Fibroblast of gingiva (primary cell): ENCODE data around the gene AHSG.
"Not testable (repeated sequence)": the region's sequence is repeated elsewhere in the genome, so short reads cannot be mapped to it uniquely, and the experiment has no call there.

Source experiments
- DNase-seq: peaks from one replicate; pipeline ENCODE4 v3.0.0-alpha.2; 2011; ENCODE audit warnings: low read depth

The AHSG gene

DNA sequence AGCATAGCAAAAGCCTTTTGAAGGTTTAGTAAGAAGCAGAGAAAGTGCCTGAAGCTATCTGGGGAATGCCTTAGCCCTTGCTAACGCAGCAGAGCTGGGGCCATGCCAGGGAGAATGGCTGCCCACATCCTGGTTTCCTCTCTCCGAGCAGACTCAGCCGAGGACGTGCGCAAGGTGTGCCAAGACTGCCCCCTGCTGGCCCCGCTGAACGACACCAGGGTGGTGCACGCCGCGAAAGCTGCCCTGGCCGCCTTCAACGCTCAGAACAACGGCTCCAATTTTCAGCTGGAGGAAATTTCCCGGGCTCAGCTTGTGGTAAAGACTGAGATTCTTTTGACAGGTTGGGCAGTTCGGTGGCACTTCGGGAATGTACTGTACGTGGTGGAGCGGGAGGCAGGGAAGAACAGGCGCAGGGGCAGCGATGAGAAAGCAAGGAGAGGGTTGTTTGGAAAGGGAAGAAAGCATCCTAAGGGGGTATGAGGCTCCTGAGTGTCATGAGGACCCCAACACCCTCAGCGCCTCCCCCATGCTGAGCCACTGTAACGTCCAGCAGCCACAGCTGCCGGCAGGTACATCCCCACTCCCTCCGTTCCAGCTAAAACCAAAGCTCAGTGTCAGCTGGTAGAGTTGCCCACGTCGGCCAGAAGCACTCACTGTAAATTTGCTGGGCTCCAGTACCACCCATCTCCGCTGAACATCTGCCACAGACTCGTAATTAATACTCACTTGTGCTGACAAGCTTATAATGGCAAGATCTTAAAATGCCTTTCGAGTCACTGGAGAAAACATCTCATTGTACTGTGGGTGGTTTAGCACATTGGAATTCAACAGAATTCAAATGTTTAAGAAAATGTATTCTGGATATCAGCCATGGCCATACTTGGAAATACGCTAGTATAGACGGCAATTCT is 4.4 kb downstream of the AHSG start:
- peak; percentile 96 for DNase-seq

GRCh38 chr3:186618318-186618938 is 5.6 kb downstream of the AHSG start:
- no peak for DNase-seq

DNA sequence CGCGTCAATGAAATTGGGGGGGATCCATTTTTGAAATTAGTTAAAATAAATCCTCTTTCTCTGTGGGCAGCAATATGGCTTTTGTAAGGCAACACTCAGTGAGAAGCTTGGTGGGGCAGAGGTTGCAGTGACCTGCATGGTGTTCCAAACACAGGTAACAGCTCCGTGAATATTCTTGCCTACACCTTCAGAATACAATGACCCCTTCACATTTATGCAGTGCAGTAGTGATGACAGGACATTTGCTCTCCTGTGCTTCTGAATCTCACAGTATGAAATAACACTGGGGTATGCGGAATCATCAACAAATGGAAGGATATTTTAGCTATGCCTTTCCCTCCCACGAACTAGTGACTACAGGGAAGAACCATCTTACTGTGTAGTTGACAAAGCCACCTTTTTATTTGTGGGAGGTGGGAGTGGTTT is 6.9 kb downstream of the AHSG start:
- no peak for DNase-seq

GRCh38 chr3:186620213-186621092 is 7.6 kb downstream of the AHSG start:
- DNase-seq = no peak

DNA sequence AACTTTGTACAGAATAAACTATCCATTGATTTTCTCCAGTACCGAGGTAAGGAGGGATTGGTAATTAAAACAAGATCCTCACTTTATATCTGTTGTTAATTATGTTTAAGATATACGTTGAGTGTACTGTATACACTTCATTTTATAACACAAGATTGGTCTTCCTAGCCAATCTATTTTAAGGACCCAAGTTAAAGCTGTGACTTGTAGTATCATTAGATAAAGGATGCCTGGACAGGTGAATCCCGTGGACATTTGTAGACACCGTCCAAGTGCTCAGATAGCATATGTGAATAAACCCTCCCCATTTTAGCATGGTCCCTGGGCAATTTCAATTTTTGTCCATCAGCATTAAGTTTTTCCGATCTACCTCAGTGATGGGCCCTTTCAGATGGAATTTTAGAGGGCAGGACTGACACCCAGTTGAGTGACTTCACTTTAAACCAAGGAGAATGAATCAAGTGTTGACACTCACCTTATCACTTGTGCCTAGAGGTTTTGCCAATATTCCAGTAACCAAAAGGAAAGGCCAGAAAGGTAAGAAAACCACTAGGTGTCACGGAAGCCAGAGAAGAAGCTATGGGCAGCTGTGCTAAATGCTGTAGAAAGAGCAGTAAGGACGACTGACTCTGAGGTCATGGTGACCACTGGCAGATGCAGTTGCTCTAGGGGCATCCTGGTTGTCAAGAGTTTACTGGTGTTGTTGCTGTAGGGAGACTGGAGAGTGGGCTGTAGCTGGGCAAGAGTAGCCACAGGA is 9.2 kb downstream of the AHSG start:
- no peak for DNase-seq

DNA sequence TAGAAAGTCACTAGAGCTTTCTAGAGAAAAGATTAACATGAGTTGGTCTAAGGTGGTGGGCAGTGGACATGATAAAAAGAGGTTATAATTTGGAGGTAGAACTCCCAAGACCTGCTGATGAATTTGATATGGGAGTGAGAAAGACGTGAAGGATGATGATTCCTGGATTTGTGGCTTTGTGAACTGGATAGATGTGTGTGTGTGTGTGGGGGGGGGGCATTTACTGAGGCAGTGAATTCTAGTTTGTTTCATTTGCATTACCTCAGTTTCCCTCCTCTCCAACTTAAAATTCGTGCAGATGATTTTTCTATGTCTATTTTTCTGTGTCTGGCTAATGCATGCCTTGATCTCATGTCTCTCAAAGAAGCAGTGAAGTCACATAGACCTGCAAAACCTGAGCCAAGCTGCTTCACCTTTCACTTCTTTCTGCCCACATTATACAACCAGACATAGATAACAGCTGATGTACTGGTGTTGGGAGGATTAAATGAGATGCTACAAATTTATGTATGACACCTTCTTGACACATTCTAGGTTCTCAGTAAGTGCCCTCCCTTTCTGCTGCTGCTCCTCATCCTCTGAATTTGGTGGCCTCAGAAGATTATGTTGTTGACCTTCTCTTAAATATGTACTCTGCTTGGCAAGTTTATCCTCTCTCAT is 9.9 kb downstream of the AHSG start:
- DNase-seq = no peak

GRCh38 chr3:186624598-186624997 is 11.7 kb downstream of the AHSG start:
- DNase-seq = no peak

DNA sequence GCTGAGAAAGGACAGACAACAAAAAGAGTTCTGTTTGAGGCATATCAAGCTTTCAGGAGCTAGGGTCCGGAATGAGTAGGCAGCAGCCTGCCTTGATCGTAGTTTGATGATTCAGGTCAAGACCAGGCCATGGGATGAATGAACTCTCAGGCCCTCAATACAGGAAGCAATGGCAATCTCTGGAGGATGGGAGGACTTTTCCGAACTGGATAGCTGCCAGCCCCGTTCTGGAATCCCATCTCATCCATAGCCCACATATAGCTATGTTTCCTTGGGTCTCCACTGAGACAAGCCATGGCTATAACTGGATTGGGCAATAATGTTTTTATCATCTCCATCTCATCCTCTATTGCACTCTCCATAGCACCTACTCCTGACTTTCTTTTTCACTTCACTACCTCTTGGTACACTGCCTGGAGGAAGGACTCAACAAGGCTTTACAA is 12.8 kb downstream of the AHSG start:
- DNase-seq = no peak

GRCh38 chr3:186626254-186626847 is 13.5 kb downstream of the AHSG start:
- no peak for DNase-seq

DNA sequence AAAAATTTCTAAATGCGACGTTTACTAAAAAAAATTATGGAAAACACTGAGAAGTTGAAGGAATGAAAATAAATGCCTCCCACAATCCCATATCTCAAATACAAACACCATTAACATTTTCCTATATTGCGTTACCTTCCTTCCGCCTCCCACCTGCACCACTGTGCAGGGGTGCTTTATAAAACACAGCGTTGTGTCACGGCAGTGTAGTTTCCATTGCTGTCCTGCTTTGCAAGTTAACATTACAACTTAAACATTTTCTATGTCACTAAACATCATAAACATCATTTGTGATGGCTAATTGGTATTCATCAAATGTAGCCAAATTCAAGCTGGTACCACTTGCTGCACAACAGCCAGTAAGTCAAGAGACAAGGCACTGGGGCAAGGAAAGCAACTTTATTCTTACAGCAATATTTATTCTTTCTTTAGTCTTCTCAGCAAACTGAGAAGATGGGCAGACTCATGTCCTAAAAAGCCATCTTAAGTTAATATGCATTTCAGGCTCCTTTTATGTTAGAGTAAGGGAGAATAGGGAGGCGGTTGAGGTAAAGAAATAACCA is 15.1 kb downstream of the AHSG start:
- no peak for DNase-seq

DNA sequence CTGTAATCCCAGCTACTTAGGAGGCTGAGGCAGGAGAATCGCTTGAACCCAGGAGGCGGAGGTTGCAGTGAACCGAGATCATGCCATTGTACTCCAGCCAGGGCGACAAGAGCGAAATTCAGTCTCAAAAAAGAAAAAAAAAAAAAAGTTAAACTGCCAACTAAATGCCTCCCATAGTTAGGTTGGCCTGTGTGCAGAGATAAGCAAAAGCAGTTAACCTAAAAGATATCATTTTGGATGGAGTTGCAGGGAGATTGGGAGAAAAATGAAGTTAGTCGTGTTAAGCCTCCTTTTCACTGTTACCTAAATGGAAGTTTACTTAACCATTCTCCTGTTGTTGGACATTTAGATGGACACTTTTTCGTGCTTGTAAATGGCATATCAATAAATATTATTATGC is 15.9 kb downstream of the AHSG start:
- no peak for DNase-seq

- no peak for DNase-seq
Observed at GRCh38 chr3:186630950-186631641, 18.2 kb downstream of the AHSG start.

DNA sequence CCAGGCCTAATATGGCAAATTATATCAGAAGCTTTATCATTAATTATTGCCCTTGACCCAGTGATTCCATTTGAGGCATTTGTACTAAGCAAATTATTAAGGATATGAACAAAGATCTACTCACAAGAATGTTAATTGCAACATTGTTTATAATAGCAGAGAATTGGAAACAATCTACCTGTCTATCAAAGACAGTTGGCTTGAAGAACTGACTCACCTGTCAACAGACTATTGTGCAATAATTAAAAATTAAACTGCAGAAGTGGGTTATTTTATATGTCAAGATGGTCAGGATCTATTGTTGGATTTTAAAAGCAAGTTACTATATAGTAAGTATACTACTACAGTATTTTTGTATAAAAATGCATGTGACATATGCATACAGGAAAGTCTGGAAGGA is 20.6 kb downstream of the AHSG start:
- DNase-seq = no peak

DNA sequence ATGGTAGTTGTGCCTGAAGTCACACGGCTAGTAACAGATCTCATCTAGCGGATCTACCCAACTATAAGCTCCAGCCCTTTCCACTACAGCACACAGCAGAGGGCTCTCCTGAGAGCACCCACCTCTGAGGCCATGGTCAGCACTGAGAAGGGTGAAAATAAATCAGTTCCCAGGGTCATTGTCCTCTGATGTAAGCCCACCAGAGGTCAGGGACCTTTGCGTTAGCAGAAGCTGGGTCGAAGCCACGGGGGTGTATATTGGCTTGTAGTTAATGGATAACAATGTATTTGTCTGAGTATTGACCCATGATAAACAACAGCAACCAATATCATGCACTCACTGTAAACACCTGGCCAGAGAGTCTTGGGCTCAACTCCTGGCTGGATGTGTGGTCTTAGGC is 21.3 kb downstream of the AHSG start:
- not testable (repeated sequence) for DNase-seq

GRCh38 chr3:186635532-186635931 is 22.7 kb downstream of the AHSG start:
- DNase-seq = no peak

- no peak for DNase-seq
Observed at GRCh38 chr3:186636536-186636935, 23.7 kb downstream of the AHSG start.

- DNase-seq = no peak
Observed at GRCh38 chr3:186637686-186638085, 24.8 kb downstream of the AHSG start.

DNA sequence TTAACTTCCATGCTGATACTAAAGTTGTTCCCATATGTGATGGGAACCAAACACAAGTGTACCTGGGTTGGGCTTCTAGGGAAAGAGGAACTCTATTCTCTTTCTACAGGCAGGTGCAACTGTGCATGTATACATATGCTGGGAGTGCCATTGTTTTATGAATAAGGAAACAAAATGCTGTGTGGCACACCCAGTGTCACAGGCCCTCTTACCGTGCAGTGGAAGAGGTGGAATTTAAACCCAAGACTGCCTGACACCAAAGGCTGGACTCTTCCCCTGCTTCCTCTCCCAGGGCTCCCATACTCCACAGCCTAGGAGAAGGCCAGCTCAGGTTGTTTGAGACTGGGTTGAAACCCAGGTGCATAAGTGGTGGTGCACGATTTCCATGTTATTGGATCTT is 25.4 kb downstream of the AHSG start:
- no peak for DNase-seq

GRCh38 chr3:186639778-186640472 is 27.1 kb downstream of the AHSG start, which contains the start of gene FETUB:
FETUB (plus strand) TSS chr3:186640399; CDS start chr3:186640461, 62 bp downstream.
- no peak for DNase-seq
